GM12892 (cell line): ENCODE data around the gene SUGT1.

Experiments used
- POLR2A ChIP-seq: IDR thresholded peaks from 2 replicates; pipeline ENCODE4 v1.6.1; 2011; ENCODE audit warnings: low read depth, low read length, control low read depth
- TAF1 ChIP-seq: IDR thresholded peaks from 2 replicates; pipeline ENCODE4 v1.6.1; 2011; ENCODE audit warnings: low read depth, mild to moderate bottlenecking, control low read depth, low read length, borderline replicate concordance

- TF ChIP-seq POLR2A = no peak
- TF ChIP-seq TAF1 = no peak
Measured at GRCh38 chr13:52673465-52673864, 20.8 kb downstream of the SUGT1 start.
